Testis (tissue), 2 donors: ENCODE data around the gene PEX13.
"Not testable (repeated sequence)": the region's sequence is repeated elsewhere in the genome, so short reads cannot be mapped to it uniquely, and the experiment has no call there.

Experiments used
- POLR2A ChIP-seq: fragments of 450-650 bp; IDR thresholded peaks from one replicate; pipeline ENCODE4 v1.6.1; 2017; ENCODE audit warnings: antibody characterized with exemption, mild to moderate bottlenecking, moderate library complexity
- TF ChIP-seq, protein P1 (sequence below), 3 experiments: fragments of 450-650 bp in 2 of 3; fragments of 200-600 bp in 1 of 3; sonication (generic) in 1 of 3; IDR thresholded peaks; one replicate each; pipeline ENCODE4 v1.5.1; 2016 to 2019; ENCODE audit warnings: antibody characterized with exemption in 3 of 3, mild to moderate bottlenecking in 2 of 3, moderate library complexity in 1 of 3

DNA sequence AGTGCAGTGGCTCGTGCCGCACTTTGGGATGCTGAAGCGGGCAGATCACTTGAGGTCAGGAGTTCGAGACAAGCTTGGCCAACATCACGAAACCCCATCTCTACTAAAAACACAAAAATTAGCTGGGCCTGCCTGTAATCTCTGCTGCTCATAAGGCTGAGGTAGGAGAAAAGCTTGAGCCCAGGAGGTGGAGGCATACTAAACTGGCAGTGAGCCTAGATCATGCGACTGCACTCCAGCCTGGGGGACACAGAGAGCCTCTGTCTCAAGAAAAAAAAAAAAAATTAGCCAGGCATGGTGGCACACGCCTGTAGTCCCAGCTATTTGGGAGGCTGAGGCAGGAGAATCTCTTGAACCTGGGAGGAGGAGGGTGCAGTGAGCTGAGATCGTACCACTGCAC, 29.9 kb upstream of the PEX13 start:
- TF ChIP-seq, protein P1, sequence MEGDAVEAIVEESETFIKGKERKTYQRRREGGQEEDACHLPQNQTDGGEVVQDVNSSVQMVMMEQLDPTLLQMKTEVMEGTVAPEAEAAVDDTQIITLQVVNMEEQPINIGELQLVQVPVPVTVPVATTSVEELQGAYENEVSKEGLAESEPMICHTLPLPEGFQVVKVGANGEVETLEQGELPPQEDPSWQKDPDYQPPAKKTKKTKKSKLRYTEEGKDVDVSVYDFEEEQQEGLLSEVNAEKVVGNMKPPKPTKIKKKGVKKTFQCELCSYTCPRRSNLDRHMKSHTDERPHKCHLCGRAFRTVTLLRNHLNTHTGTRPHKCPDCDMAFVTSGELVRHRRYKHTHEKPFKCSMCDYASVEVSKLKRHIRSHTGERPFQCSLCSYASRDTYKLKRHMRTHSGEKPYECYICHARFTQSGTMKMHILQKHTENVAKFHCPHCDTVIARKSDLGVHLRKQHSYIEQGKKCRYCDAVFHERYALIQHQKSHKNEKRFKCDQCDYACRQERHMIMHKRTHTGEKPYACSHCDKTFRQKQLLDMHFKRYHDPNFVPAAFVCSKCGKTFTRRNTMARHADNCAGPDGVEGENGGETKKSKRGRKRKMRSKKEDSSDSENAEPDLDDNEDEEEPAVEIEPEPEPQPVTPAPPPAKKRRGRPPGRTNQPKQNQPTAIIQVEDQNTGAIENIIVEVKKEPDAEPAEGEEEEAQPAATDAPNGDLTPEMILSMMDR (IDR thresholded peaks at IDR 0.05), result not testable (repeated sequence)
- not testable (repeated sequence) for TF ChIP-seq POLR2A
